ENCODE measurements around the gene DENND1B. TPM values are rescaled to one million over a fixed set of nuclear protein-coding genes. Genes with fewer than 3 reads are reported as not detected.

DENND1B gene
- total RNA-seq, 1 experiment from 2014 or later, result 9.6 TPM

- no peaks in the 10 kb centered on the region for H3K36me3 ChIP-seq (ENCODE audit: control insufficient read depth in 1 of 2, insufficient read depth in 2 of 2, low read length in 2 of 2)
- H3K9ac ChIP-seq (ENCODE audit: low read length), result no peak overlapping the region
- no peaks in the 10 kb centered on the region for H3K27me3 ChIP-seq (ENCODE audit: insufficient read depth, low read length)
- no peaks in the 10 kb centered on the region for H3K4me1 ChIP-seq (ENCODE audit: control insufficient read depth in 1 of 2, insufficient read depth in 2 of 2, low read length in 2 of 2)
- H3K79me2 ChIP-seq (ENCODE audit: insufficient read depth, low read length), result no peaks in the 10 kb centered on the region
- no peak overlapping the region for H3K27ac ChIP-seq (ENCODE audit: low read depth, low read length)
- H4K20me1 ChIP-seq (ENCODE audit: insufficient read depth), result no peaks in the 10 kb centered on the region
- TF ChIP-seq JUND (IDR thresholded peaks at IDR 0.05) (no peak), SP1 (IDR thresholded peaks at IDR 0.05; ENCODE audit: low read depth) (no peak), EZH2phosphoT487 (IDR thresholded peaks at IDR 0.05; ENCODE audit: borderline replicate concordance) (no peak), REST (IDR thresholded peaks at IDR 0.05; ENCODE audit: low read depth) (no peak), EGR1 (IDR thresholded peaks at IDR 0.05; ENCODE audit: low read depth) (no peak), RAD21 (IDR thresholded peaks at IDR 0.05; ENCODE audit: low read depth) (no peak), ELF1 (IDR thresholded peaks at IDR 0.05; ENCODE audit: borderline replicate concordance, low read depth) (no peak), SIN3A (IDR thresholded peaks at IDR 0.05; ENCODE audit: low read depth) (no peak), TCF7L2 (IDR thresholded peaks at IDR 0.05; ENCODE audit: borderline replicate concordance, extremely low read depth, insufficient read depth, insufficient read length) (no peak)
- POLR2A ChIA-PET, result no interaction called here
- BruUV-seq (replicated peaks), result no TSS peak
- no peaks in the 10 kb centered on the region for H3K9me3 ChIP-seq (ENCODE audit: control insufficient read depth in 1 of 2, insufficient read depth in 1 of 2, low read depth in 1 of 2, low read length in 2 of 2)
- DNase-seq (ENCODE audit: low read depth, low spot score) (no peak), ATAC-seq (no peak)
- no peak overlapping the region for H3K4me3 ChIP-seq (replicated peaks in 1 of 2; ENCODE audit: low read depth in 1 of 2, low read length in 2 of 2)
- intact Hi-C loops (cut with micrococcal nuclease), result no loop called here
- H2AFZ ChIP-seq (ENCODE audit: low read depth, low read length, poor library complexity, severe bottlenecking), result no peak overlapping the region
- CTCF ChIA-PET, result no interaction called here
- H3K4me2 ChIP-seq (ENCODE audit: low read length), result no peak overlapping the region
- RAD21 ChIA-PET (ENCODE audit: low non-redundant PET in 1 of 2, low total read pairs in 2 of 2, uncharacterized antibody in 2 of 2, unreplicated experiment in 2 of 2), result no interaction called here
- H3K9me2 ChIP-seq (ENCODE audit: insufficient read depth), result no peaks in the 10 kb centered on the region
These were observed 171.0 kb downstream of the DENND1B start for GRCh38 chr1:197604302-197604701.

All from HCT116 (cell line).